Activated CD8-positive, alpha-beta T cell treated with anti-CD3 and anti-CD28 coated beads for 36 hours (primary cell): ENCODE data around the gene ZNF497. TPM values are rescaled to one million over a fixed set of nuclear protein-coding genes. Genes with fewer than 3 reads are reported as not detected.
A peak's percentile ranks its signal among the peaks of the same experiment; 100 is the strongest.

Experiments
- ATAC-seq: fragments of 200-7000 bp; cut with Tn5 transposase; one replicate; pipeline ENCODE4 v1.10.0; 2021; ENCODE audit warnings: mild to moderate bottlenecking, moderate library complexity
- CTCF ChIA-PET: fragments of 350-600 bp; sonication (Branson Sonifier 250); formaldehyde crosslinking; loops from one replicate; lab custom pipeline; 2021; ENCODE audit warnings: antibody characterized with exemption; lab: Charles Lee
- POLR2A ChIA-PET: fragments of 350-600 bp; sonication (Branson Sonifier 250); formaldehyde crosslinking; loops from one replicate; lab custom pipeline; 2021; ENCODE audit warnings: antibody characterized with exemption; lab: Charles Lee
- DNase-seq: peaks from one replicate; pipeline ENCODE4 v3.0.0-alpha.2; 2020
- H3K27ac Mint-ChIP-seq: one replicate; pipeline ENCODE4 v1.8.0; 2021; ENCODE audit warnings: mild to moderate bottlenecking, mixed read lengths
- H3K27me3 Mint-ChIP-seq: one replicate; pipeline ENCODE4 v1.8.0; 2021; ENCODE audit warnings: mixed read lengths
- H3K36me3 Mint-ChIP-seq: one replicate; pipeline ENCODE4 v1.8.0; 2021; ENCODE audit warnings: low read depth, mixed read lengths
- H3K4me1 Mint-ChIP-seq: one replicate; pipeline ENCODE4 v1.8.0; 2021; ENCODE audit warnings: low read depth, mixed read lengths
- H3K4me3 Mint-ChIP-seq: one replicate; pipeline ENCODE4 v1.8.0; 2021; ENCODE audit warnings: mild to moderate bottlenecking, moderate library complexity, mixed read lengths
- H3K9me3 Mint-ChIP-seq: one replicate; pipeline ENCODE4 v1.8.0; 2021; ENCODE audit warnings: mixed read lengths
- CTCF ChIP-seq: fragments of 200-600 bp; IDR thresholded peaks from one replicate; pipeline ENCODE4 v1.8.0; 2022; ENCODE audit warnings: antibody characterized with exemption, mild to moderate bottlenecking
- intact Hi-C: fragments of 100-400 bp; cut with micrococcal nuclease; formaldehyde crosslinking; loops from one replicate; pipeline ENCODE4 v1.10.0; 2022
- total RNA-seq, 2 experiments: library from RNA; stranded (reverse); gene quantifications; one replicate each; pipeline ENCODE4 v1.2.3, GENCODE V29; 2021

The ZNF497 gene
- total RNA-seq, 2 experiments from 2014 or later: 1.3 to 1.6 TPM

- Mint-ChIP-seq H3K36me3 (peaks cover 4% of the 10 kb centered on the region), H3K27ac (no peak overlapping the region), H3K4me3 (no peak overlapping the region), H3K4me1 (peaks cover 14% of the 10 kb centered on the region), H3K27me3 (no peaks in the 10 kb centered on the region), H3K9me3 (no peaks in the 10 kb centered on the region)
- POLR2A ChIA-PET: interaction anchor here (0.8 to 2.1 kb wide), 3 partner anchors 9 to 22 kb away, joined by 3 to 7 read pairs (median 5); no protein-coding TSS in a partner anchor
- peak; percentile 30 for DNase-seq
- intact Hi-C loops: no loop called here
- CTCF ChIA-PET: interaction anchor here (1.5 to 1.6 kb wide), 2 partner anchors 14 to 37 kb away, joined by 3 read pairs; partner anchors contain the start of gene ZNF497
- TF ChIP-seq CTCF: no peak
- ATAC-seq: no peak
Observed at GRCh38 chr19:58325311-58326022, 37.1 kb downstream of the ZNF497 start.

GRCh38 chr19:58319241-58319640 lies 43.3 kb downstream of the ZNF497 start:
- Mint-ChIP-seq H3K9me3 (no peaks in the 10 kb centered on the region), H3K27ac (no peak overlapping the region), H3K4me3 (no peak overlapping the region), H3K36me3 (peaks cover 22% of the 10 kb centered on the region), H3K4me1 (no peaks in the 10 kb centered on the region), H3K27me3 (no peaks in the 10 kb centered on the region)
- DNase-seq: no peak
- intact Hi-C loops: no loop called here
- POLR2A ChIA-PET: interaction anchor here (0.6 to 0.8 kb wide), 2 partner anchors 10 to 119 kb away, joined by 3 read pairs; no protein-coding TSS in a partner anchor
- CTCF ChIA-PET: no interaction called here
- no peak for TF ChIP-seq CTCF
- ATAC-seq: no peak

GRCh38 chr19:58318297-58318696 lies 44.3 kb downstream of the ZNF497 start:
- no peaks in the 10 kb centered on the region for H3K4me1 Mint-ChIP-seq
- no peak overlapping the region for H3K4me3 Mint-ChIP-seq
- no peaks in the 10 kb centered on the region for H3K27me3 Mint-ChIP-seq
- H3K27ac Mint-ChIP-seq: no peak overlapping the region
- TF ChIP-seq CTCF: no peak
- ChIA-PET POLR2A (interaction anchor here (0.6 to 0.8 kb wide), 2 partner anchors 9 to 118 kb away, joined by 3 read pairs; no protein-coding TSS in a partner anchor), CTCF (interaction anchor here (1.3 kb wide), 1 partner anchor 9 kb away, joined by 4 read pairs; no protein-coding TSS in a partner anchor)
- ATAC-seq (no peak), DNase-seq (no peak)
- peaks cover 30% of the 10 kb centered on the region for H3K36me3 Mint-ChIP-seq
- H3K9me3 Mint-ChIP-seq: no peaks in the 10 kb centered on the region
- intact Hi-C loops: no loop called here

GRCh38 chr19:58317476-58318072 lies 45.0 kb downstream of the ZNF497 start:
- Mint-ChIP-seq H3K27ac (no peak overlapping the region), H3K9me3 (no peaks in the 10 kb centered on the region), H3K4me1 (no peaks in the 10 kb centered on the region), H3K4me3 (no peak overlapping the region), H3K27me3 (no peaks in the 10 kb centered on the region), H3K36me3 (peaks cover 34% of the 10 kb centered on the region)
- POLR2A ChIA-PET: interaction anchor here (1.7 to 2.0 kb wide), 2 partner anchors 9 to 12 kb away, joined by 5 to 6 read pairs; partner anchors contain the start of gene ERVK3-1
- DNase-seq (peak; percentile 46), ATAC-seq (no peak)
- intact Hi-C loops: no loop called here
- CTCF ChIA-PET: interaction anchor here (1.3 kb wide), 1 partner anchor 8 kb away, joined by 4 read pairs; no protein-coding TSS in a partner anchor
- no peak for TF ChIP-seq CTCF

GRCh38 chr19:58315580-58315979 lies 47.0 kb downstream of the ZNF497 start:
- H3K4me1 Mint-ChIP-seq: no peaks in the 10 kb centered on the region
- no peaks in the 10 kb centered on the region for H3K9me3 Mint-ChIP-seq
- H3K4me3 Mint-ChIP-seq: no peak overlapping the region
- POLR2A ChIA-PET: no interaction called here
- no peak overlapping the region for H3K27ac Mint-ChIP-seq
- intact Hi-C loops: no loop called here
- no peak for TF ChIP-seq CTCF
- DNase-seq (no peak), ATAC-seq (no peak)
- H3K36me3 Mint-ChIP-seq: peaks cover 50% of the 10 kb centered on the region
- CTCF ChIA-PET: no interaction called here
- no peaks in the 10 kb centered on the region for H3K27me3 Mint-ChIP-seq
